ENCODE measurements around the gene MBD3L5.
"Not testable (repeated sequence)": the region's sequence is repeated elsewhere in the genome, so short reads cannot be mapped to it uniquely, and the experiment has no call there.

DNA sequence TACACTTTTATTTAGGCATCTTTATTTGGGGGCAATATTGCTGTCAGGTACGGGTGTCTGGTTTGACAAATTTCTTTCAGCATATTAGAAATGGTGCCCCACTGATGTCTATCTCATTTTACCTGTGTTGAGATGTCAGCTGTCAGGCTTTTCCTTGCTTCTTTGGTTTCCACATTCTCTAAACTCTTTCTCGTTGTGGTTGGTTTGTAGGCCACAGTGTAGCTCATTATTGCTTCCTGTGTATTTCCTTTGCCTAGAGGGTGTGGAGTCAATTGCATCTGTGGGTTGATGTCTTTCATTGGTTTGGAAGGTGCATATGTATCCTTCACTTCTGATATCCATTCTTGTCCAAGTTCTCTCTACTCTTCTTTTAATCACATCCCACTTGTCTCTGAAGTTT, 29.6 kb downstream of the MBD3L5 start:
- not testable (repeated sequence) for TF ChIP-seq CTCF, POLR2A (IDR thresholded peaks at IDR 0.05)

Data from esophagus squamous epithelium (tissue), 4 donors.